ENCODE results near the gene SNX5.

DNA sequence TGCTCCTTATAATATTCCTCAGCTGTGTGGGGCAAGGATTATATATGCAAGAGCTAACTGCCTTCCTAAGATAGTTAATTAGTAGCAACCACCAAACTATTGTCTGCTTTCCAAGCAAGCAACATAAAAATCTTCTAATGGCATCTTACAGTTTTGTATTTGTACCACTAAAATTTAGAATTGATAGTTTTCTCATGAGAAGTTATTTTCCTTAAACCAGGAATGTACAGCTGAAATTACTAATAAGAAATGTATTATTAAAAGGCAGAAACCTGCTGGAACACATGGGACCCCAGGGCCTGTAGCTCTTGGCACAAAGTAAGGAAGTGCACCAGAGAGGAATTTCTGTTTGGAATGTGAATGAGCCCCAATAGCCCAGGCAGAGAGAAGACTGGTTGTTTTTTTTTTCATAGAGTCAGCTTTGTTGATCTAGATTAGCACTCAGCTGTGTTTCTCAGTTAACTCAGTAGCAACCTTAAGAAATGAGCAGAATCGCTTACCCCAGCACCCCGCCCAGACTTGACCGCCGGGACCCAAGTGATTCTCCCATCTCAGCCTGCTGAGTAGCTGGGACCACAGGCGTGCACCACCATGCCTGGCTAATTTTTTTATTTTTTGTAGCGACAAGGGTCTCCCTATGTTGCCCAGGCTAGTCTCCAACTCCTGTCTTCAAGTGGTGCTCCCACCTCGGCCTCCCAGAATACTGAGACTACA lies 2.9 kb upstream of the SNX5 start:
- TF ChIP-seq TAF1 (IDR thresholded peaks at IDR 0.05; ENCODE audit: low read depth) (no peak), EGR1 (IDR thresholded peaks at IDR 0.05) (no peak), EP300 (IDR thresholded peaks at IDR 0.05; ENCODE audit: borderline replicate concordance) (no peak), FOXM1 (IDR thresholded peaks at IDR 0.05; ENCODE audit: borderline replicate concordance, low read depth) (no peak), YY1 (IDR thresholded peaks at IDR 0.05; ENCODE audit: low read depth) (no peak), CEBPB (IDR thresholded peaks at IDR 0.05) (no peak), TEAD4 (IDR thresholded peaks at IDR 0.05) (no peak), TCF12 (IDR thresholded peaks at IDR 0.05; ENCODE audit: low read depth) (no peak)
